Measurements from ENCODE around the gene OR5H1.

GRCh38 chr3:98148751-98149150 is 18.2 kb downstream of the OR5H1 start:
- TF ChIP-seq CTCF (IDR thresholded peaks at IDR 0.05; ENCODE audit: low read depth, low read length, poor library complexity, severe bottlenecking) (no peak), EZH2phosphoT487 (IDR thresholded peaks at IDR 0.05; ENCODE audit: borderline replicate concordance, low read length) (no peak)
